ENCODE results near the gene HRK.
A peak's percentile ranks its signal among the peaks of the same experiment; 100 is the strongest.

The HRK gene

GRCh38 chr12:116892349-116893140 is 11.3 kb upstream of the HRK start:
- no peak overlapping the region for H3K4me3 ChIP-seq (ENCODE audit: low read length)
- no peak overlapping the region for H3K27ac ChIP-seq (ENCODE audit: low read depth, low read length)
- H3K9ac ChIP-seq (ENCODE audit: low read length): no peak overlapping the region
- no peaks in the 10 kb centered on the region for H3K36me3 ChIP-seq (ENCODE audit: control insufficient read depth, insufficient read depth, low read length)
- no peaks in the 10 kb centered on the region for H3K27me3 ChIP-seq (ENCODE audit: control insufficient read depth, insufficient read depth, low read length)
- H3K4me1 ChIP-seq (ENCODE audit: control insufficient read depth, insufficient read depth, low read length): no peaks in the 10 kb centered on the region

GRCh38 chr12:116891019-116891418 is 9.8 kb upstream of the HRK start:
- no peaks in the 10 kb centered on the region for H3K27me3 ChIP-seq (ENCODE audit: control insufficient read depth, insufficient read depth, low read length)
- H3K9ac ChIP-seq (ENCODE audit: low read length): no peak overlapping the region
- no peaks in the 10 kb centered on the region for H3K4me1 ChIP-seq (ENCODE audit: control insufficient read depth, insufficient read depth, low read length)
- no peaks in the 10 kb centered on the region for H3K36me3 ChIP-seq (ENCODE audit: control insufficient read depth, insufficient read depth, low read length)
- H3K27ac ChIP-seq (ENCODE audit: low read depth, low read length): no peak overlapping the region
- no peak overlapping the region for H3K4me3 ChIP-seq (ENCODE audit: low read length)

- Histone ChIP-seq H3K36me3 (ENCODE audit: control insufficient read depth, insufficient read depth, low read length) (no peaks in the 10 kb centered on the region), H3K9ac (ENCODE audit: low read length) (no peak overlapping the region), H3K27me3 (ENCODE audit: control insufficient read depth, insufficient read depth, low read length) (no peaks in the 10 kb centered on the region), H3K27ac (ENCODE audit: low read depth, low read length) (no peak overlapping the region), H3K4me3 (ENCODE audit: low read length) (no peak overlapping the region), H3K4me1 (ENCODE audit: control insufficient read depth, insufficient read depth, low read length) (no peaks in the 10 kb centered on the region)
These were observed 9.1 kb upstream of the HRK start for GRCh38 chr12:116890330-116890729.

- H3K4me1 ChIP-seq (ENCODE audit: control insufficient read depth, insufficient read depth, low read length): no peaks in the 10 kb centered on the region
- H3K27me3 ChIP-seq (ENCODE audit: control insufficient read depth, insufficient read depth, low read length): peaks cover 5% of the 10 kb centered on the region
- H3K36me3 ChIP-seq (ENCODE audit: control insufficient read depth, insufficient read depth, low read length): no peaks in the 10 kb centered on the region
- H3K4me3 ChIP-seq (ENCODE audit: low read length): no peak overlapping the region
- no peak overlapping the region for H3K27ac ChIP-seq (ENCODE audit: low read depth, low read length)
- H3K9ac ChIP-seq (ENCODE audit: low read length): no peak overlapping the region
These were observed 6.7 kb upstream of the HRK start for GRCh38 chr12:116887897-116888296.

DNA sequence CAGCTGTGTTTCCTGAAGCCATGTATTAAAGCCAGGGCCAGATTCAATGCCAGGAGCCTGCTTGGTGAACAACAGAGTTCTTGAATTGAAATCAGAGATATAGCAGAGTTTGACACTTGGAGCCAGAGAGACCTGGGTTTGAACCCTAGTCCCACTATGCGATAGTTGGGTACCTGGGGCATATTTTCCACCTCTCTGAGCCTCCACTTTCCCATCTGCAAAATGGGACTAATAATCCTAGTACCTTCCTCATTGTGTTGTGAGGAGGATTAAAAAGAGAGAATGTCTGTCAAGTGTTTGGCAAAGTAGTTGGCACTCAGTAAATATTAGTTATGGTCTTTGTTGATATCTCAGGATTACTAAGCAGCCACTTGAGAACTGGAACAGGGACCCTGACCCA is 6.0 kb upstream of the HRK start:
- Histone ChIP-seq H3K4me3 (ENCODE audit: low read length) (no peak overlapping the region), H3K27ac (ENCODE audit: low read depth, low read length) (no peak overlapping the region), H3K9ac (ENCODE audit: low read length) (no peak overlapping the region), H3K36me3 (ENCODE audit: control insufficient read depth, insufficient read depth, low read length) (no peaks in the 10 kb centered on the region), H3K4me1 (ENCODE audit: control insufficient read depth, insufficient read depth, low read length) (no peaks in the 10 kb centered on the region), H3K27me3 (ENCODE audit: control insufficient read depth, insufficient read depth, low read length) (peaks cover 8% of the 10 kb centered on the region)

- no peak overlapping the region for H3K4me3 ChIP-seq (ENCODE audit: low read length)
These were observed 4.2 kb upstream of the HRK start for GRCh38 chr12:116885491-116885890.

GRCh38 chr12:116884871-116885270 is 3.6 kb upstream of the HRK start:
- Histone ChIP-seq H3K36me3 (ENCODE audit: control insufficient read depth, insufficient read depth, low read length) (no peaks in the 10 kb centered on the region), H3K4me3 (ENCODE audit: low read length) (no peak overlapping the region), H3K9ac (ENCODE audit: low read length) (no peak overlapping the region), H3K4me1 (ENCODE audit: control insufficient read depth, insufficient read depth, low read length) (peaks cover 6% of the 10 kb centered on the region), H3K27me3 (ENCODE audit: control insufficient read depth, insufficient read depth, low read length) (peaks cover 20% of the 10 kb centered on the region), H3K27ac (ENCODE audit: low read depth, low read length) (no peak overlapping the region)

More at GRCh38 chr12:116885491-116885890, 4.2 kb upstream of the HRK start:
- H3K27me3 ChIP-seq (ENCODE audit: control insufficient read depth, insufficient read depth, low read length): peaks cover 16% of the 10 kb centered on the region
- H3K4me1 ChIP-seq (ENCODE audit: control insufficient read depth, insufficient read depth, low read length): peaks cover 6% of the 10 kb centered on the region
- no peak overlapping the region for H3K27ac ChIP-seq (ENCODE audit: low read depth, low read length)
- no peaks in the 10 kb centered on the region for H3K36me3 ChIP-seq (ENCODE audit: control insufficient read depth, insufficient read depth, low read length)
- no peak overlapping the region for H3K9ac ChIP-seq (ENCODE audit: low read length)

- Histone ChIP-seq H3K27ac (ENCODE audit: low read depth, low read length) (no peak overlapping the region), H3K4me1 (ENCODE audit: control insufficient read depth, insufficient read depth, low read length) (peaks cover 6% of the 10 kb centered on the region), H3K36me3 (ENCODE audit: control insufficient read depth, insufficient read depth, low read length) (no peaks in the 10 kb centered on the region), H3K27me3 (ENCODE audit: control insufficient read depth, insufficient read depth, low read length) (peaks cover 25% of the 10 kb centered on the region), H3K9ac (ENCODE audit: low read length) (no peak overlapping the region), H3K4me3 (ENCODE audit: low read length) (no peak overlapping the region)
These were observed 1.5 kb upstream of the HRK start for GRCh38 chr12:116882742-116883141.

GRCh38 chr12:116881877-116882507 is 751 bp upstream of the HRK start:
- H3K27me3 ChIP-seq (ENCODE audit: control insufficient read depth, insufficient read depth, low read length): peaks cover 25% of the 10 kb centered on the region
- no peaks in the 10 kb centered on the region for H3K36me3 ChIP-seq (ENCODE audit: control insufficient read depth, insufficient read depth, low read length)
- no peak overlapping the region for H3K27ac ChIP-seq (ENCODE audit: low read depth, low read length)
- H3K4me3 ChIP-seq (ENCODE audit: low read length): peak overlapping the region; percentile 33
- no peak overlapping the region for H3K9ac ChIP-seq (ENCODE audit: low read length)
- H3K4me1 ChIP-seq (ENCODE audit: control insufficient read depth, insufficient read depth, low read length): peaks cover 6% of the 10 kb centered on the region

GRCh38 chr12:116880817-116881324 is 370 bp downstream of the HRK start:
- Histone ChIP-seq H3K4me1 (ENCODE audit: control insufficient read depth, insufficient read depth, low read length) (peaks cover 6% of the 10 kb centered on the region), H3K9ac (ENCODE audit: low read length) (no peak overlapping the region), H3K36me3 (ENCODE audit: control insufficient read depth, insufficient read depth, low read length) (no peaks in the 10 kb centered on the region), H3K27ac (ENCODE audit: low read depth, low read length) (no peak overlapping the region), H3K27me3 (ENCODE audit: control insufficient read depth, insufficient read depth, low read length) (peaks cover 28% of the 10 kb centered on the region), H3K4me3 (ENCODE audit: low read length) (peak overlapping the region; percentile 44)

DNA sequence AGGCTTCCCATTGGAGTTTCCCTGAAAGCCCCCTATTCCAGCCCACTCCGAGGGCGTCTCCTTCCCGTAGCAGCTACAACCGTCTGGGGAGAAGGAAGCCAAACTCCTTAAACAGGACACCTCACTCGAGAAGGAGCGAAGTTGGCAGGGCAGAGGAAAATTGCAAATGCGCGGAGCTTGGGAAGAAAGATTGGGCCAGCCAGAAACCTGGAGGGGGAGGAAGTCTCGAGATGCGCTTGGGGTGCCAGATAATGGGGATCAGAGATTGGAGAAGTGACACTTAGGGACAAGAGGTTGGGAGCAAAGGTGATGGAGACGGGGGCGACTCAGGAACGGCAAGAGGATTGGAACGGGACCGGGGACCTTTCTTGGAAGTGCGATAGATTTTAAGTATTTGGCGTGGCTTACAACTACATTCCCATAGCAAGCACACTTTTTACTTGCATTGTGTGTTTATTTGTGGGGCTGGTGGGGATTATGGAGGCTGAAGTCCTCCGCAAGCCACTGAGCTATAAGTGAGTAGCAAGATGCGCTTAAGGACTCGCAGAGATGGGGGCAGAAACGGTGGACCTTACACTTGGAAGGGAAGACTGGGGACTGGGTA is 926 bp downstream of the HRK start:
- peaks cover 28% of the 10 kb centered on the region for H3K27me3 ChIP-seq (ENCODE audit: control insufficient read depth, insufficient read depth, low read length)
- no peaks in the 10 kb centered on the region for H3K36me3 ChIP-seq (ENCODE audit: control insufficient read depth, insufficient read depth, low read length)
- peak overlapping the region; percentile 44 for H3K4me3 ChIP-seq (ENCODE audit: low read length)
- H3K27ac ChIP-seq (ENCODE audit: low read depth, low read length): no peak overlapping the region
- H3K9ac ChIP-seq (ENCODE audit: low read length): no peak overlapping the region
- H3K4me1 ChIP-seq (ENCODE audit: control insufficient read depth, insufficient read depth, low read length): peaks cover 6% of the 10 kb centered on the region

DNA sequence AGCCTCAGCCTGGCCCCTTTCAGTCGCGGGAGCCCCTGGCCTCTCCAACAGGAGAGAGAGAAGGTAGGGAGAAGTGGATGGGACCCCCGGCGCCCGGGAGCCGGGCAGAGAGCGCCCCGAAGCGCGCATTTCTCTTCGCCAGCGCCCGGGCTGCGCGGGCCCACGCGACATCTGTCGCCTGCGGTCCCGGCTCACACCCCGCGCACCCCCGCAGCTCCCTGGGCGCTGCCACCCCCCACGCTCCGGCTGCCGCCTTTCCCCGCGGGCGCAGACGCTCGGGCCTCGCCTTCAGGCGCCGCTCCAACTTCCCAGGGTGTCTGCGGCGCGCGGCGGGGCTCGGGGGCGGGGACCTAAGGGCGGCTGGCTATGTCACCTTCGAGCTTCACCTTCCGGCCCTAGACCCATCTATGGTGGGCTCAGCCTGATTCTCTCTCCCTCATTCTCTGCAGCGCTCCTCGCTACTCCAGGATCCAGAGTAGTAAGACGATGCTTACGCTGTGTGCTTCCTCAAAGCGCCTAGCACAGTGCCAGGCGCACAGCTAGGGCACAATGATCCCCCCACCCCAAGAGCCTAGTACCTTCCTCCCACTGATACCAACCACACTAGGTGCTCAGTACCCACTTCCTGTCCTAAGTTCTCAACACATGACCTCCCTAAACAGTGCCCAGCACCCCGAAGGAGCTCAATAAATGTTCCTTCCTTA is 1.6 kb downstream of the HRK start:
- Histone ChIP-seq H3K27me3 (ENCODE audit: control insufficient read depth, insufficient read depth, low read length) (peaks cover 28% of the 10 kb centered on the region), H3K9ac (ENCODE audit: low read length) (no peak overlapping the region)

More for the DNA sequence above, 1.6 kb downstream of the HRK start:
- H3K4me1 ChIP-seq (ENCODE audit: control insufficient read depth, insufficient read depth, low read length): peaks cover 6% of the 10 kb centered on the region
- peak overlapping the region; percentile 49 for H3K4me3 ChIP-seq (ENCODE audit: low read length)
- H3K36me3 ChIP-seq (ENCODE audit: control insufficient read depth, insufficient read depth, low read length): no peaks in the 10 kb centered on the region
- no peak overlapping the region for H3K27ac ChIP-seq (ENCODE audit: low read depth, low read length)

All from rectal smooth muscle tissue (tissue), 1 donor.